ENCODE results near the gene C2orf15.

DNA sequence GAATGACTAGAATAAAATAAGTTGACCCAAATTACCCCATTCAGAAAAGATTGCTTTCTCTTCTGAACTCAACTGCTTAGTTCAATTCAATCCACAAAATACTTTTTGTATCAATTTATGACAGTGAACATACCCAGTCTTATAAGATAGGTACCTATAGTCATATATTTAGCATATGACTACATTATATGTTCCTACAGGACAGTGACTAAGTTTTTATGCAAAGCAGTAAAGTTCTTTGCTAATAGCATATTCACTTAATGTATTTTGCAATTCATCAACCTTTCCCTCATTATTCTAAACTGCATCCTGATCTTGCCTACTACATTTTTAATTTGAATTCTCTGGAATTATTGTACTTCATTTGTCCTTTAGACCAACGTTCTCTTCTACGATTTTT lies 30.3 kb upstream of the C2orf15 start:
- TF ChIP-seq MYNN (tag by site-specific recombination; IDR thresholded peaks at IDR 0.05; ENCODE audit: borderline replicate concordance) (no peak), BCL11A (tag by site-specific recombination; IDR thresholded peaks at IDR 0.05; ENCODE audit: low read depth) (no peak), ZNF133 (tag by site-specific recombination; IDR thresholded peaks at IDR 0.05) (no peak), ZNF510 (tag by site-specific recombination; IDR thresholded peaks at IDR 0.05; ENCODE audit: insufficient replicate concordance) (no peak), ZNF114 (tag by site-specific recombination; IDR thresholded peaks at IDR 0.05) (no peak), ZNF629 (tag by site-specific recombination; IDR thresholded peaks at IDR 0.05) (no peak), SP2 (tag by site-specific recombination; IDR thresholded peaks at IDR 0.05) (no peak), YY1 (tag by site-specific recombination; IDR thresholded peaks at IDR 0.05) (no peak), FEZF1 (tag by site-specific recombination; IDR thresholded peaks at IDR 0.05) (no peak), ZNF621 (tag by site-specific recombination; IDR thresholded peaks at IDR 0.05) (no peak)
- TF ChIP-seq, protein P1, sequence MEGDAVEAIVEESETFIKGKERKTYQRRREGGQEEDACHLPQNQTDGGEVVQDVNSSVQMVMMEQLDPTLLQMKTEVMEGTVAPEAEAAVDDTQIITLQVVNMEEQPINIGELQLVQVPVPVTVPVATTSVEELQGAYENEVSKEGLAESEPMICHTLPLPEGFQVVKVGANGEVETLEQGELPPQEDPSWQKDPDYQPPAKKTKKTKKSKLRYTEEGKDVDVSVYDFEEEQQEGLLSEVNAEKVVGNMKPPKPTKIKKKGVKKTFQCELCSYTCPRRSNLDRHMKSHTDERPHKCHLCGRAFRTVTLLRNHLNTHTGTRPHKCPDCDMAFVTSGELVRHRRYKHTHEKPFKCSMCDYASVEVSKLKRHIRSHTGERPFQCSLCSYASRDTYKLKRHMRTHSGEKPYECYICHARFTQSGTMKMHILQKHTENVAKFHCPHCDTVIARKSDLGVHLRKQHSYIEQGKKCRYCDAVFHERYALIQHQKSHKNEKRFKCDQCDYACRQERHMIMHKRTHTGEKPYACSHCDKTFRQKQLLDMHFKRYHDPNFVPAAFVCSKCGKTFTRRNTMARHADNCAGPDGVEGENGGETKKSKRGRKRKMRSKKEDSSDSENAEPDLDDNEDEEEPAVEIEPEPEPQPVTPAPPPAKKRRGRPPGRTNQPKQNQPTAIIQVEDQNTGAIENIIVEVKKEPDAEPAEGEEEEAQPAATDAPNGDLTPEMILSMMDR (tag by site-specific recombination; IDR thresholded peaks at IDR 0.05) = no peak
- TF ChIP-seq, protein P2, sequence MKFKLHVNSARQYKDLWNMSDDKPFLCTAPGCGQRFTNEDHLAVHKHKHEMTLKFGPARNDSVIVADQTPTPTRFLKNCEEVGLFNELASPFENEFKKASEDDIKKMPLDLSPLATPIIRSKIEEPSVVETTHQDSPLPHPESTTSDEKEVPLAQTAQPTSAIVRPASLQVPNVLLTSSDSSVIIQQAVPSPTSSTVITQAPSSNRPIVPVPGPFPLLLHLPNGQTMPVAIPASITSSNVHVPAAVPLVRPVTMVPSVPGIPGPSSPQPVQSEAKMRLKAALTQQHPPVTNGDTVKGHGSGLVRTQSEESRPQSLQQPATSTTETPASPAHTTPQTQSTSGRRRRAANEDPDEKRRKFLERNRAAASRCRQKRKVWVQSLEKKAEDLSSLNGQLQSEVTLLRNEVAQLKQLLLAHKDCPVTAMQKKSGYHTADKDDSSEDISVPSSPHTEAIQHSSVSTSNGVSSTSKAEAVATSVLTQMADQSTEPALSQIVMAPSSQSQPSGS (tag by site-specific recombination; IDR thresholded peaks at IDR 0.05; ENCODE audit: low read depth) = no peak
- TF ChIP-seq, protein P3, sequence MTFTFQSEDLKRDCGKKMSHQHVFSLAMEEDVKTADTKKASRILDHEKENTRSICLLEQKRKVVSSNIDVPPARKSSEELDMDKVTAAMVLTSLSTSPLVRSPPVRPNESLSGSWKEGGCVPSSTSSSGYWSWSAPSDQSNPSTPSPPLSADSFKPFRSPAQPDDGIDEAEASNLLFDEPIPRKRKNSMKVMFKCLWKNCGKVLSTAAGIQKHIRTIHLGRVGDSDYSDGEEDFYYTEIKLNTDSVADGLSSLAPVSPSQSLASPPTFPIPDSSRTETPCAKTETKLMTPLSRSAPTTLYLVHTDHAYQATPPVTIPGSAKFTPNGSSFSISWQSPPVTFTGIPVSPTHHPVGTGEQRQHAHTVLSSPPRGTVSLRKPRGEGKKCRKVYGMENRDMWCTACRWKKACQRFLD (tag by site-specific recombination; IDR thresholded peaks at IDR 0.05) = no peak
